Tibial artery (tissue), 4 donors: ENCODE measurements around the gene ANKLE1.
"Not testable (repeated sequence)": the region's sequence is repeated elsewhere in the genome, so short reads cannot be mapped to it uniquely, and the experiment has no call there.

Experiments
- DNase-seq, 2 donors: peaks; one replicate each; pipeline ENCODE4 v3.0.0-alpha.2; 2019
- H3K27ac ChIP-seq, 2 donors: fragments of 200-600 bp; sonication (generic) in 1 of 2; 1 replicate in 1 of 2; 2 replicates in 1 of 2; pipeline ENCODE4 v1.5.1; 2018 to 2019; ENCODE audit warnings: mild to moderate bottlenecking in 1 of 2
- H3K27me3 ChIP-seq, 2 donors: fragments of 200-600 bp; sonication (generic) in 1 of 2; one replicate each; pipeline versions ENCODE4 v1.5.1 to v1.6.0; 2016 to 2019
- H3K36me3 ChIP-seq, 3 donors: fragments of 200-600 bp; sonication (generic) in 2 of 3; one replicate each; pipeline ENCODE4 v1.5.1; 2016 to 2019; ENCODE audit warnings: mild to moderate bottlenecking in 2 of 3
- H3K4me1 ChIP-seq, 4 donors: fragments of 200-600 bp; sonication (generic) in 2 of 4; 1 replicate in 3 of 4; 2 replicates in 1 of 4; pipeline ENCODE4 v1.5.1; 2016 to 2019
- H3K4me3 ChIP-seq, 2 donors: fragments of 200-600 bp; sonication (generic) in 1 of 2; 1 replicate in 1 of 2; 2 replicates in 1 of 2; pipeline ENCODE4 v1.5.1; 2018 to 2019; ENCODE audit warnings: mild to moderate bottlenecking in 2 of 2
- H3K9me3 ChIP-seq, 3 donors: fragments of 200-600 bp; sonication (generic) in 1 of 3; one replicate each; pipeline ENCODE4 v1.5.1; 2016 to 2019
- CTCF ChIP-seq, 2 experiments: fragments of 200-600 bp in 1 of 2; fragments of 450-650 bp in 1 of 2; IDR thresholded peaks; one replicate each; pipeline ENCODE4 v1.5.1; 2017 to 2019; ENCODE audit warnings: antibody characterized with exemption in 2 of 2, mild to moderate bottlenecking in 1 of 2, moderate library complexity in 1 of 2
- intact Hi-C: fragments of 100-400 bp; cut with DNase I; formaldehyde crosslinking; loops from one replicate; pipeline ENCODE4 v1.15.0; 2023; ENCODE audit warnings: low total_unique reads

Gene ANKLE1

DNA sequence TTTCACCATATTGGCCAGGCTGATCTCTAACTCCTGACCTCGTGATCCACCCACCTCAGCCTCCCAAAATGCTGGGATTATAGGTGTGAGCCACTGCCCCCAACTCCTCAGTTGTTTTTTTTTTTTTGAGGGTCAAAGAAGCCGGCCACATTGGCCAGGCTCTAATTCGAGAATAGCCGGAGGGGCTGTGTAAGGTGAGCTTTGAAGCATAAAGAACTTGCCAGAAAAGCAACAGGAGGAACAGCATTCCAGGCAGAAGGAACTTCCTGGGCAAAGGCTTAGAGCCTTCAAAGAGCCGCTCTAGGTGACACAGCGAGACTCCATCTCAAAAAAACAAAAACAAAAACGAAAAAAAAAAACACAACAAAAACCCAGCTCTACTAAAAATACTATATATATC, 15.7 kb upstream of the ANKLE1 start:
- H3K9me3 ChIP-seq, result no peaks in the 10 kb centered on the region
- DNase-seq, result no peak
- intact Hi-C loops, result no loop called here
- H3K36me3 ChIP-seq, result peaks cover 15 to 25% (median 20%) of the 10 kb centered on the region in 3 donors
- no peaks in the 10 kb centered on the region for H3K27me3 ChIP-seq
- TF ChIP-seq CTCF (IDR thresholded peaks at IDR 0.05), result no peak
- H3K27ac ChIP-seq, result peak overlapping the region in 1 of 2 donors; percentile 15
- H3K4me1 ChIP-seq, result peaks cover 0 to 14% (median 12%) of the 10 kb centered on the region in 4 donors
- H3K4me3 ChIP-seq, result no peak overlapping the region

GRCh38 chr19:17266589-17266974, 15.1 kb upstream of the ANKLE1 start:
- Histone ChIP-seq H3K36me3 (peaks cover 20 to 30% (median 25%) of the 10 kb centered on the region in 3 donors), H3K4me1 (peaks cover 0 to 14% (median 12%) of the 10 kb centered on the region in 4 donors), H3K27ac (peak overlapping the region in 1 of 2 donors; percentile 15), H3K4me3 (no peak overlapping the region), H3K27me3 (no peaks in the 10 kb centered on the region), H3K9me3 (no peaks in the 10 kb centered on the region)
- intact Hi-C loops, result no loop called here
- no peak for TF ChIP-seq CTCF (IDR thresholded peaks at IDR 0.05)
- no peak for DNase-seq

DNA sequence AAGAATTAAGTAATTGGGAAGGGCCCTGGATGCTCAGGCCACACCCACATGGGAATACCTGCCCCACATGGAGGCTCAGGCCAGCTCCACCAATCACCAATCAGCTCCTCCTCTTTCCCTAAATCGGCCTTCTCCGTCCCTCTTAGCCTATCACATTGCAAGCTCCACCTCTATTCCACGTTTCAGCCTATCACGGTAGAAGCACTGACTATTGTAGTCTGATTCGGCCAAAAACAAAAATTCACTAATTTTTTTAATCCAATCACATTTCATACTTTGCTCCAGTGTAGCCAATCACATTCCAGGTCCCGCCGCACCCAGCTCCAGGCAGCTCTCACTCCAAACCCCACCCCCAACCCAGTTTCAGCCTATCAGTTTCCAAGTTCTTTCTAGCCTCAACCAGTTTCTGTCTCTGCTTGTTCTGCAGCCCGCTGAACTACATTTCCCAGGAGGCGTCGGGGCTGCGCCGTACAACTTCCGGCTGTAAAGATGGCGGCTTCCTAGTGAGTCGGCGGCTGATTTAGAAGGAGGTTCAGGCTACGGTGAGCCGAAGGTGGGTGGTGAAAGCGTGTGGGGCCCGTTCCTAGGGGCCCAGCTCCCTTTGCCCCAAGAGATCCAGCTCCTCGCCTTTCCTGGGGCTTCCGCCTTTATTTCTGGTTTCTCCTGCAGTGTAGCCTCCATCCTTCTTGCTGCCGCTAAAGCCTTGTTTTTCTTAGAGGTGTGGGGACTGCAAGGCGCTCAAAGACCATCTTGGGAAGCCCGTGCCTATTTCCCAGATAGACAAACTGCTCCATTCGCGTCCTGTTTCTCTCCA, 14.5 kb upstream of the ANKLE1 start, which contains the start of gene BABAM1:
TSS of gene BABAM1 (plus strand) at position 469 of the 814 bp plus-strand sequence. CDS start 1,364 bp downstream, outside the sequence.
- intact Hi-C loops, result no loop called here
- peaks cover 26 to 36% (median 31%) of the 10 kb centered on the region in 3 donors for H3K36me3 ChIP-seq
- H3K9me3 ChIP-seq, result no peaks in the 10 kb centered on the region
- peaks cover 0 to 14% (median 12%) of the 10 kb centered on the region in 4 donors for H3K4me1 ChIP-seq
- peak in 1 of 2 experiments; percentile 43 for TF ChIP-seq CTCF (IDR thresholded peaks at IDR 0.05)
- no peaks in the 10 kb centered on the region for H3K27me3 ChIP-seq
- peak within 1 kb of the TSS; percentile 70 to 74 for H3K27ac ChIP-seq
- H3K4me3 ChIP-seq, result peak within 1 kb of the TSS; percentile 69 to 78
- DNase-seq, result peak; percentile 97

- DNase-seq, result no peak
Observed at GRCh38 chr19:17268754-17269153, 12.9 kb upstream of the ANKLE1 start.

DNA sequence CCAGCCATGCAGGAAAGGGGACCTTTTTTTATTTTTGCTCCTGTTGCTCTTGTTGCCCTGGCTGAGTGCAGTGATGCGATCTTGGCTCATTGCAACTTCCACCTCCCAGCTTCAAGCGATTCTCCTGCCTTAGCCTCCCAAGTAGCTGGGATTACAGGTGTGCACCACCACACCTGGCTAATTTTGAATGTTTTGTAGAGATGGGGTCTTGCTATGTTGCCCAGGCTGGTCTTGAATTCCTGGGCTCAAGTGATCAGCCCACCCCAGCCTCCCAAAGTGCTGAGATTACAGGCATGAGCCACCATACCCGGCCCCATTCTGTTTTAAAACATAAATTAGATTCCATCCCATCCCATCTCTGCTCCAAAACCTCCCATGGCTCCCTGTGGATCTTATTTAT, 6.8 kb upstream of the ANKLE1 start:
- H3K36me3 ChIP-seq, result peaks cover 66 to 95% (median 80%) of the 10 kb centered on the region in 3 donors
- H3K4me3 ChIP-seq, DNase-seq, H3K9me3 ChIP-seq, H3K27ac ChIP-seq, H3K27me3 ChIP-seq, H3K4me1 ChIP-seq, intact Hi-C loops: not testable (repeated sequence)

More at GRCh38 chr19:17268754-17269153, 12.9 kb upstream of the ANKLE1 start:
- H3K36me3 ChIP-seq, result peaks cover 39 to 52% (median 42%) of the 10 kb centered on the region in 3 donors
- TF ChIP-seq CTCF (IDR thresholded peaks at IDR 0.05), result no peak
- no peaks in the 10 kb centered on the region for H3K9me3 ChIP-seq
- peaks cover 0 to 14% (median 12%) of the 10 kb centered on the region in 4 donors for H3K4me1 ChIP-seq
- no peak overlapping the region for H3K27ac ChIP-seq
- H3K27me3 ChIP-seq, result no peaks in the 10 kb centered on the region
- intact Hi-C loops, result no loop called here
- no peak overlapping the region for H3K4me3 ChIP-seq
